ENCODE results near the gene IL1RAPL2. TPM values are rescaled to one million over a fixed set of nuclear protein-coding genes. Genes with fewer than 3 reads are reported as not detected.
A peak's percentile ranks its signal among the peaks of the same experiment; 100 is the strongest.

Gene IL1RAPL2
- total and polyA plus RNA-seq, 2 of the 8 experiments (the other 6 are each of a cell fraction or from before 2014, with no cell fraction given), result 0.20 to 1.3 TPM

- TF ChIP-seq KDM4A (IDR thresholded peaks at IDR 0.05; ENCODE audit: low read depth, low read length, severe bottlenecking), result peak; percentile 43
- TF ChIP-seq SAP30 (IDR thresholded peaks at IDR 0.05; ENCODE audit: insufficient read depth, insufficient replicate concordance, low read length), result no peak
- TF ChIP-seq EZH2 (IDR thresholded peaks at IDR 0.05; ENCODE audit: low read depth, low read length, severe bottlenecking), result peak; percentile 79
- peak; percentile 84 for TF ChIP-seq SUZ12 (IDR thresholded peaks at IDR 0.05; ENCODE audit: low read length)
- no peak for TF ChIP-seq CBX5 (IDR thresholded peaks at IDR 0.05; ENCODE audit: low read depth, low read length)
- Histone ChIP-seq H3K4ac (replicated peaks; ENCODE audit: insufficient read length, low read depth, low read length) (no peak overlapping the region), H2BK120ac (replicated peaks; ENCODE audit: low read depth, low read length) (no peak overlapping the region), H3K14ac (ENCODE audit: insufficient read length) (no peak overlapping the region), H3K9me3 (ENCODE audit: insufficient read depth in 2 of 2, low read depth in 1 of 2, low read length in 1 of 2) (no peaks in the 10 kb centered on the region), H3K79me2 (ENCODE audit: control insufficient read depth in 1 of 2, insufficient read depth in 2 of 2, low read length in 2 of 2) (no peaks in the 10 kb centered on the region), H3K79me1 (ENCODE audit: low read depth, low read length) (no peaks in the 10 kb centered on the region), H3K9ac (replicated peaks in 1 of 4; ENCODE audit: extremely low read depth in 1 of 4, low read depth in 3 of 4, low read length in 3 of 4) (no peak overlapping the region), H3K27ac (ENCODE audit: low read depth, low read length) (no peak overlapping the region), H3K36me3 (ENCODE audit: control insufficient read depth in 2 of 4, insufficient read depth in 4 of 4, low read length in 3 of 4) (no peaks in the 10 kb centered on the region), H3K23me2 (ENCODE audit: low read depth, low read length) (peaks cover 6% of the 10 kb centered on the region; the same call in 1 of the 2 replicates), H2BK12ac (ENCODE audit: low read depth, low read length) (no peak overlapping the region), H3K27me3 (replicated peaks in 1 of 4; ENCODE audit: control insufficient read depth in 3 of 4, extremely low read depth in 1 of 4, insufficient read depth in 3 of 4, low read length in 3 of 4) (peaks cover 25 to 52% (median 41%) of the 10 kb centered on the region in 4 experiments), H4K91ac (replicated peaks; ENCODE audit: insufficient read length, low read length) (no peak overlapping the region), H2BK5ac (ENCODE audit: low read depth, low read length) (no peak overlapping the region), H2AK5ac (ENCODE audit: low read depth, low read length) (no peak overlapping the region), H2BK20ac (ENCODE audit: low read length) (no peak overlapping the region), H4K8ac (ENCODE audit: extremely low read depth, insufficient read depth, low read length) (no peak overlapping the region; the same call in 1 of the 2 replicates), H3K23ac (ENCODE audit: insufficient read length) (no peak overlapping the region), H3K4me1 (replicated peaks in 1 of 4; ENCODE audit: control insufficient read depth in 3 of 4, insufficient read depth in 4 of 4, low read length in 3 of 4) (peaks cover 0 to 2% (median 0%) of the 10 kb centered on the region in 4 experiments; a peak in 4 of 7 replicates), H3K4me3 (ENCODE audit: extremely low read depth in 1 of 4, insufficient read depth in 2 of 4, low read depth in 3 of 4, low read length in 4 of 4) (peak overlapping the region; percentile 44 to 62 (median 48)), H2AFZ (ENCODE audit: low read length) (0 out of 2 replicates have a peak overlapping the region, but pooled peaks have one; percentile 88), H4K5ac (ENCODE audit: insufficient read length, low read depth, low read length) (no peak overlapping the region), H4K20me1 (replicated peaks in 1 of 2; ENCODE audit: control insufficient read depth in 1 of 2, insufficient read depth in 2 of 2, low read length in 2 of 2) (no peaks in the 10 kb centered on the region), H3K4me2 (ENCODE audit: insufficient read depth in 1 of 2, low read depth in 2 of 2, low read length in 2 of 2) (peak overlapping the region; percentile 79 to 88), H3K56ac (replicated peaks; ENCODE audit: insufficient read length, low read depth, low read length) (no peak overlapping the region), H3K18ac (ENCODE audit: extremely low read depth, low read length) (no peak overlapping the region), H2BK15ac (ENCODE audit: low read length) (no peak overlapping the region)
- FAIRE-seq (no peak), DNase-seq (ENCODE audit: low read depth in 1 of 2, low spot score in 2 of 2) (peak in 1 of 2 experiments; percentile 47)
- CTCF ChIA-PET (ENCODE audit: partially characterized antibody), result interaction anchor here (0.8 to 3.3 kb wide), 12 partner anchors 11 to 625 kb away, joined by 3 to 16 read pairs (median 4); no protein-coding TSS in a partner anchor
- 0% methylated on average over 15 of the region's 46 CpGs; no CpG with 5 or more reads in 1 of the 2 experiments for WGBS, 2 experiments (ENCODE audit: extremely low coverage in 1 of 2, insufficient coverage in 1 of 2, insufficient read length in 1 of 2, insufficient replicate concordance in 2 of 2, low coverage in 1 of 2, low lambda C conversion rate in 2 of 2, missing lambda C conversion rate in 1 of 2)
- POLR2A ChIA-PET (ENCODE audit: partially characterized antibody), result no interaction called here
Observed at GRCh38 chrX:104566681-104567501, 892 bp downstream of the IL1RAPL2 start.

Data from H1 (cell line).